ACHN (cell line): ENCODE results near the gene DRD3.
A peak's percentile ranks its signal among the peaks of the same experiment; 100 is the strongest.

Experiments
- DNase-seq: peaks from one replicate; pipeline ENCODE4 v3.0.0-alpha.2; 2015
- in situ Hi-C: cut with HindIII; loops from 2 replicates; pipeline ENCODE4 v1.10.0; 2017; ENCODE audit warnings: low sequenced_read_pairs, low pct_ligation_motif_present, low pct_unique_long_range_greater_than_20kb

Gene DRD3

DNA sequence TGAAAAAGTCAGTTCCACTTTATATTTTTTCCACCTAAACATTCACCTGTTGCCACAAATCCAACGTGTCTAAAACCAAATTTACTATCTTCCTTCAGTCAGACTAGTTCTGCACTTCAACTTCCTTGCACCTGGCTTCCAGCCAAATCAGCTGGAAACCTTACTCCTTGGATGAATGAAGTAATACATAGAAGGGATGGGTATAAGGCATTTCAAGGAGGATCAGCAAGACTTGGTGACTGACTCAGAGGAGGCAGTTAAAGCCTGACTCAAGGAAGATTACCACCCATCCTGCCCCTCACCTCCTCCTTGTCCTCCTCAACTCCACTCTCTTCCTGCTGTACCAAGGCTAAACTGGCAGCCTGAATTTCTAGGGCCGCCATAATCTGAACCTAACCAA is 85.3 kb downstream of the DRD3 start:
- peak; percentile 12 for DNase-seq
- in situ Hi-C loops, result no loop called here

DNA sequence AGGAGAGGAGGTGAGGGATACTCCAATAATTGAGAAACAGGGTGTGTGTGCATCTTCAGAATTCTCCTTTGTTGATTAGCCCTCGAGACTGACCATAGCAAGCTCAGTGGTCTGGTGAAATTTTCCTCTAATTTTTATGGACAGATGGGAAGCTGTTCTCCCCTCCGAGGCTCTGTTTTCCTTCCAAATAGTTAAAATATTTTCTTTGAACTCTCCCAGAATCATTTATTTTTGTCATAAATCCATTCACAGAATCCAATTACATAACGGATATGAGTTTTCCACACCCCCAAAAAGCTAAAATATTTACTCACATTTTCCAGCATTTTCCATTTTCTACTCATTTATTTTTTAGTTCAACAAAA is 85.9 kb downstream of the DRD3 start:
- in situ Hi-C loops, result no loop called here
- no peak for DNase-seq

DNA sequence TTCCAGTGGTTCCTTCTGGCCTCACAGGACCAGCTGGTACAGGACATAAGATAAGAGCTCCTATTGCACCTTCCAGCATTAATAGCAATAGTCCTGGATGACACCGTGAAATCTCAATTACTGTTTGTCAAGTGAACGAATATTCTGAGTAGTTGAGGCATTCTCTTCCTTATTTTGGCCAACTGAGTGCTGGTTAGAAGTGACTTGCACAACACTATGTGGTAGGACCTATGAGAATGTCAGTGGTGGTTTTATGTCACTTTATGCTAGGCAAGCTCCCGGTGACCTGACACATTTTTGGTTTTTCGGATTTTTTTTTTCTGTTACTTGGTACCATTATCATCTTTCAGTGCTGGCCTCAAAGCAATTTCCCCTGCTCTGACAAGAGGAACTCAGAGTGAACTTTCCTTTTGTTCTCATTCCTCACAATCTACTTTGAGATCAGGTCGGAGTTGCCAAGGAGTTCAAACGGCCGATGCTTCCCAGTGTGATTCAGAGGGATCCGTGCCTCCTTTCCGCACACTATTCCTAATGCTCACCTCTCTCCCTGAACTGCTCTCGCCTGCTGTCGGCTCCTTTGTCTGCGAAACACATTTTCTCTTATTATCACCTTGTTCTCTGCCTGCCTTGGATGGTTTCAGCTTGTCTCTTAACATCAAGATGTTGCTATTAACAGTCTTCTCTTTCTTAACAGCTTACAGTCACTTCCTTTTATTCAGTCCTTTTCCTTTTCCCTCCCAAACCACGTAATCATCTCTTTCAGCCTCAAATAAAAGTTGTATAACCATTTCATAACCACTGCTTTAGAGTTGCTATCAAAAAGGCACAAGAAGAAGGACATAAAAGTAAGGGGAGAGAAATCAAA is 86.5 kb downstream of the DRD3 start:
- no peak for DNase-seq

DNA sequence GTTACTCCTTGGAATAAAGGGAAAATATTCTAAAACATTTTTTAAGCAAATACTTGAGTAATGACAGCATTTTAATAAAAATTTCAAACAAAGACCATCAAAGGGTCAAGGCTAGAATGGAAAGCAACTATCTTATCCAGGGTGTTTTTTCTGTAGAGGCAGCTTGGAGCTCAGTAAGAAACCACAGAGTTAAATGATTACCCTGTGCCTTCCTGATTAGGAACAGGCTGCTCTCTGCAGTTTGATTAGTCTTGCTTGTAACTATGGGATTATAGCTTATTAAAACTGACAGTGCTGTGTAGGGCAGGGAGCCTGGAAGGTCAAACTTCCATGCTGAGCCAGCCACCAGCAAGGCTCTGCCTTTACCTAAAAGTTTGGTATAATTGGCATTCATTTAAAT is 89.2 kb downstream of the DRD3 start:
- DNase-seq, result no peak
- in situ Hi-C loops, result no loop called here

More for the DNA sequence above, 86.5 kb downstream of the DRD3 start:
- in situ Hi-C loops, result no loop called here

DNA sequence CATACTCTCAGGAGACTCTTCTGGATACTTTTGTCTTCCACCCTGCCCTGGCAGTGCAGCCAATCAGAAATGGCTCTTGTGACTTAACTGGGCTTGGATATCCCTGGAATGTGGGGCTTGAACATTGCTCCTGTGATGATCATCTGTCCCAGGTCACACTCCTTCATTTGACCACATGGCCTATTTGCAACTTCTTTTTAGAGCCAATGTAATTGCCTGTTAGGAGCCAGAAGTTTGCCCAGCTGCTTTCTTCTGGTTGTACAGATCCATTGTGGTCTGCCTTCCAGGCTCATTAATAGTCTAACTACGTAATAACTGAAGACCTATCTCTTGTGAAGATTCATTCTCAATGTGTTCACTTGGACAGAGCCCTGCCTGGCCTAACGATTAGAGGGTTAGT is 92.5 kb downstream of the DRD3 start:
- no peak for DNase-seq
- in situ Hi-C loops, result no loop called here

DNA sequence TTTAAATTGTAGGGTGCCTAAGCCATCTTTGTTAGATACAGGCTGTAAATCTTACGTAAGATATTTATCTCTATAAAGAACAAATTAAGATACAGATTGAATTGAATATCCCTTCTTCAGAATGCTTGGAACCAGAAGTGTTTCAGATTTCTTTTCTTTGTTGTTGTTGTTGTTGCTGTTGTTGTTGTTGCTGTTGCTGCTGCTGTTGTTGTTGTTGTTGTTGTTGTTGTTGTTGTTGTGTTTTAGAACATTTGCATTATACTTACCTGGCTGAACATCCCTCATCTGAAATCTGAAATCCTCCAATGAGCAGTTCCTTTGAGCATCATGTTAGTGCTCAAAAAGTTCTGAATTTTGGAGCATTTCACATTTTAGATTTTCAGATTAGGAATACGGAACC is 95.7 kb downstream of the DRD3 start:
- in situ Hi-C loops, result no loop called here
- DNase-seq, result no peak

DNA sequence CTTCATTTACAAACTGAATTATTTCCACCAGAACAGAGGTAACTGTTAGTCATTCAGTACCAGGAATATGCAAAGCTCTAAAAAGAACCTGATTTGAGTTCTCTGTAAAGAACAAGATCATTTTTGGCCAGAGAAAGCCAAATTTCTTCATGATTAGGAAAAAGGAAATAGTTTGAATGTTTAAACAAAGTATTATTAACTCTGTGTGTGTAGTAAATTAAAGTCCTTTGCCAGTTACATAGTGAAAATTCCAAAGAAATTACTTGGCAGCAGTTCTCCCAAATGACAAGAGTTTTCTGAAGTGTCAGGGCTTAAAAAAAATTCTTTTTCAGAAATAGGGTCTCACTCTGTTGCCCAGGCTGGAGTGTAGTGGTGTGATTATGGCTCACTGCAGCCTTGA is 97.8 kb downstream of the DRD3 start:
- DNase-seq, result no peak
- in situ Hi-C loops, result no loop called here

DNA sequence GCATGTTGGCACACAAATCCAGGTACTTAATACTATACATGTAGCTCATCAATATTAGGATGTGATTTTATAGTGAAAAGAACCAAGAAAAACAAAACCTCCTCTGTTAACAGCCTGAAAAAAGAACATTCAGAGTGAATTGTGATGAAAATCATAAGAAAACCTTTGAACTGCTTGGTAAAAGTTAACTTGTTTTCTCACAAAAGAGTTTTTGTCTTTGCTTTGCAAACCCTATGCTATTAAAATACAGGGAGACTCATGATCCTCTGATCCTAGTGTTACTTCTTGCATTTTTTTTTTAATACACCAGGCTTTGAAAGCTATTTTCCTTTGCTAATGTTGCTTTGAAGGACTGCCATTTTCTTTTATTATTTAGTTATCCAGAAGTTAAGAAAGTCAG is 98.7 kb downstream of the DRD3 start:
- in situ Hi-C loops, result no loop called here
- no peak for DNase-seq

DNA sequence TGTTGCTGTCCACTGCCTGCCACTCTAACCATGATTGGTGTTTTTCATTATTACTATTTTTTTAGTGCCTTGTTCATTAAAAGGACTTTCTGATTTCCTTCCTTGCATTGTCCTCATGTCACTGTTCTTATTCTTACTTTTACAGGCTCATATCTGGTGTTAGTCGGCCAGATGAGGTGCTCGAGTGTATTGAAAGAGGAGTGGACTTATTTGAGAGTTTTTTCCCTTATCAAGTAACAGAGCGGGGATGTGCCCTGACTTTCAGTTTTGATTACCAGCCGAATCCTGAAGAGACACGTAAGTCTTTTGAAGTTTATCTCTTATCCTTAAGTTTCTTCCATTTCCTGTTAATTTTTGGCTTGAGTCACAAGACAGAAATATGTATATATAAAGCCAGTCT is 99.1 kb downstream of the DRD3 start:
- in situ Hi-C loops, result no loop called here
- DNase-seq, result no peak

DNA sequence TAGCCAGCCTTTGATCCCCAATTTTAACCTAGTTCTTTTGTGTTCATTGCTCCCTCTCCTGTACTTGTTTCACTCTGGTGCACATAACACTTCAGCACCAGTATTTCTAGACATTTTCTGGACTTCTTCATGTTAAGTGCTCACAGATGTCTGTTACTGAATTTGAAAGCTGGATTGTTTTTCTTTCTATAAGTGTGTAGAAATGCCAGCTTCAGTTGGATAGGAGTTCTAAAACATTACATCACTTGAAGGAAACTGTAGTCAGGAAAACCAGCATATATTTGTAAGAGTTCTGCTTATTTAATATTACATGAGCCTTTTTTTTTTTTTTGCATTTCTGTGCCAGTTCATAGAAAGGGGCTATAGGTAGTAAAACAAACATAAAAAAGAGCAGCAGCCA is 100.7 kb downstream of the DRD3 start:
- no peak for DNase-seq
- in situ Hi-C loops, result no loop called here
